ENCODE measurements around the gene EIF6. TPM values are rescaled to one million over a fixed set of nuclear protein-coding genes. Genes with fewer than 3 reads are reported as not detected.
A peak's percentile ranks its signal among the peaks of the same experiment; 100 is the strongest.

The EIF6 gene
- total and polyA plus RNA-seq, 9 of the 15 experiments (the other 6 are each of a cell fraction or from before 2014, with no cell fraction given), result 165 to 832 (median 229) TPM

- TF ChIP-seq BCLAF1 (IDR thresholded peaks at IDR 0.05; ENCODE audit: borderline replicate concordance in 1 of 2, control insufficient read depth in 1 of 2, low read depth in 2 of 2, low read length in 1 of 2) (peak in 1 of 2 experiments; percentile 82; a peak in 1 of 4 replicates), TAF7 (tag; IDR thresholded peaks at IDR 0.05) (0 out of 2 replicates have a peak, but pooled peaks have one; percentile 9), ZNF12 (CRISPR knock-in tag; IDR thresholded peaks at IDR 0.05) (peak; percentile 34; the same call in 1 of the 2 replicates), FOXO4 (CRISPR knock-in tag; IDR thresholded peaks at IDR 0.05) (no peak), NELFE (IDR thresholded peaks at IDR 0.05; ENCODE audit: insufficient read depth, insufficient read length) (no peak), SRSF9 (IDR thresholded peaks at IDR 0.05; ENCODE audit: borderline replicate concordance, low read depth, low read length) (no peak), ZNF717 (CRISPR knock-in tag; IDR thresholded peaks at IDR 0.05) (no peak), XRCC5 (IDR thresholded peaks at IDR 0.05; ENCODE audit: low read depth, low read length) (peak; percentile 59; the same call in 1 of the 2 replicates), PCBP1 (IDR thresholded peaks at IDR 0.05; ENCODE audit: low read depth, low read length, poor library complexity, severe bottlenecking) (peak; percentile 58), HOXB6 (CRISPR knock-in tag; IDR thresholded peaks at IDR 0.05; ENCODE audit: borderline replicate concordance) (no peak), ZNF232 (CRISPR knock-in tag; IDR thresholded peaks at IDR 0.05) (0 out of 2 replicates have a peak, but pooled peaks have one; percentile 23), RBFOX2 (IDR thresholded peaks at IDR 0.05; ENCODE audit: low read depth, low read length) (peak; percentile 93), KDM4B (IDR thresholded peaks at IDR 0.05; ENCODE audit: borderline replicate concordance in 2 of 2, low read depth in 1 of 2) (peak in 1 of 2 experiments; percentile 87; a peak in 2 of 4 replicates), MAZ (CRISPR knock-in tag; conservative IDR thresholded peaks at IDR 0.05 in 1 of 2, IDR thresholded peaks at IDR 0.05 in 1 of 2) (peak; percentile 68 to 92), GABPB1 (CRISPR knock-in tag; IDR thresholded peaks at IDR 0.05) (peak; percentile 93)
- TF ChIP-seq, protein P1, sequence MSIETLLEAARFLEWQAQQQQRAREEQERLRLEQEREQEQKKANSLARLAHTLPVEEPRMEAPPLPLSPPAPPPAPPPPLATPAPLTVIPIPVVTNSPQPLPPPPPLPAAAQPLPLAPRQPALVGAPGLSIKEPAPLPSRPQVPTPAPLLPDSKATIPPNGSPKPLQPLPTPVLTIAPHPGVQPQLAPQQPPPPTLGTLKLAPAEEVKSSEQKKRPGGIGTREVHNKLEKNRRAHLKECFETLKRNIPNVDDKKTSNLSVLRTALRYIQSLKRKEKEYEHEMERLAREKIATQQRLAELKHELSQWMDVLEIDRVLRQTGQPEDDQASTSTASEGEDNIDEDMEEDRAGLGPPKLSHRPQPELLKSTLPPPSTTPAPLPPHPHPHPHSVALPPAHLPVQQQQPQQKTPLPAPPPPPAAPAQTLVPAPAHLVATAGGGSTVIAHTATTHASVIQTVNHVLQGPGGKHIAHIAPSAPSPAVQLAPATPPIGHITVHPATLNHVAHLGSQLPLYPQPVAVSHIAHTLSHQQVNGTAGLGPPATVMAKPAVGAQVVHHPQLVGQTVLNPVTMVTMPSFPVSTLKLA (conservative IDR thresholded peaks at IDR 0.05), result peak; percentile 87 to 94
- TF ChIP-seq, protein P2, sequence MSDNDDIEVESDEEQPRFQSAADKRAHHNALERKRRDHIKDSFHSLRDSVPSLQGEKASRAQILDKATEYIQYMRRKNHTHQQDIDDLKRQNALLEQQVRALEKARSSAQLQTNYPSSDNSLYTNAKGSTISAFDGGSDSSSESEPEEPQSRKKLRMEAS (CRISPR knock-in tag; IDR thresholded peaks at IDR 0.05), result peak; percentile 57
- TF ChIP-seq, protein P3, sequence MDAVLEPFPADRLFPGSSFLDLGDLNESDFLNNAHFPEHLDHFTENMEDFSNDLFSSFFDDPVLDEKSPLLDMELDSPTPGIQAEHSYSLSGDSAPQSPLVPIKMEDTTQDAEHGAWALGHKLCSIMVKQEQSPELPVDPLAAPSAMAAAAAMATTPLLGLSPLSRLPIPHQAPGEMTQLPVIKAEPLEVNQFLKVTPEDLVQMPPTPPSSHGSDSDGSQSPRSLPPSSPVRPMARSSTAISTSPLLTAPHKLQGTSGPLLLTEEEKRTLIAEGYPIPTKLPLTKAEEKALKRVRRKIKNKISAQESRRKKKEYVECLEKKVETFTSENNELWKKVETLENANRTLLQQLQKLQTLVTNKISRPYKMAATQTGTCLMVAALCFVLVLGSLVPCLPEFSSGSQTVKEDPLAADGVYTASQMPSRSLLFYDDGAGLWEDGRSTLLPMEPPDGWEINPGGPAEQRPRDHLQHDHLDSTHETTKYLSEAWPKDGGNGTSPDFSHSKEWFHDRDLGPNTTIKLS (IDR thresholded peaks at IDR 0.05; ENCODE audit: borderline replicate concordance, low read depth), result peak; percentile 98
These were observed at the start of gene EIF6 (continued) for GRCh38 chr20:35284267-35284991.

Measured in K562 (cell line).